IPS-20b (cell line): ENCODE results near the gene FEN1.
A peak's percentile ranks its signal among the peaks of the same experiment; 100 is the strongest.

ENCODE experiments used
- H3K27ac ChIP-seq: one replicate; pipeline ENCODE4 v1.5.1; 2013; ENCODE audit warnings: low read length
- H3K27me3 ChIP-seq: 2 replicates; pipeline ENCODE4 v1.6.1; 2013; ENCODE audit warnings: mild to moderate bottlenecking, low read length, inconsistent platforms; ENCODE audit not compliant: insufficient read depth
- H3K36me3 ChIP-seq: 2 replicates; pipeline ENCODE4 v1.6.1; 2013; ENCODE audit warnings: low read depth, mild to moderate bottlenecking, inconsistent platforms, low read length, moderate library complexity; ENCODE audit not compliant: insufficient read depth
- H3K4me1 ChIP-seq: 2 replicates; pipeline ENCODE4 v1.6.1; 2013; ENCODE audit warnings: mild to moderate bottlenecking, control low read depth, inconsistent platforms, low read length, moderate library complexity; ENCODE audit not compliant: insufficient read depth
- H3K4me3 ChIP-seq: 2 replicates; pipeline ENCODE4 v1.5.1; 2013; ENCODE audit warnings: mild to moderate bottlenecking, low read length, inconsistent platforms
- H3K9ac ChIP-seq: 2 replicates; pipeline ENCODE4 v1.6.1; 2013; ENCODE audit warnings: low read depth, mild to moderate bottlenecking, inconsistent platforms, low read length, moderate library complexity
- H3K9me3 ChIP-seq: 2 replicates; pipeline ENCODE4 v1.6.1; 2013; ENCODE audit warnings: mild to moderate bottlenecking, low read depth, low read length, inconsistent platforms; ENCODE audit not compliant: insufficient read depth

FEN1 gene, protein sequence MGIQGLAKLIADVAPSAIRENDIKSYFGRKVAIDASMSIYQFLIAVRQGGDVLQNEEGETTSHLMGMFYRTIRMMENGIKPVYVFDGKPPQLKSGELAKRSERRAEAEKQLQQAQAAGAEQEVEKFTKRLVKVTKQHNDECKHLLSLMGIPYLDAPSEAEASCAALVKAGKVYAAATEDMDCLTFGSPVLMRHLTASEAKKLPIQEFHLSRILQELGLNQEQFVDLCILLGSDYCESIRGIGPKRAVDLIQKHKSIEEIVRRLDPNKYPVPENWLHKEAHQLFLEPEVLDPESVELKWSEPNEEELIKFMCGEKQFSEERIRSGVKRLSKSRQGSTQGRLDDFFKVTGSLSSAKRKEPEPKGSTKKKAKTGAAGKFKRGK

GRCh38 chr11:61792310-61793082 is at the start of gene FEN1, which contains the start of gene TMEM258:
Gene FEN1 (plus strand): TSS chr11:61792911. CDS start chr11:61795362, 2,451 bp downstream.
Gene TMEM258 (minus strand): TSS chr11:61792599. CDS start chr11:61792558, 41 bp downstream.
- Histone ChIP-seq H3K27ac (peak within 1 kb of the TSS; percentile 100), H3K36me3 (peaks cover 61% of the 10 kb centered on the region), H3K4me1 (peaks cover 4% of the 10 kb centered on the region; the same call in 1 of the 2 replicates), H3K9ac (peak within 1 kb of the TSS; percentile 100), H3K9me3 (no peaks in the 10 kb centered on the region), H3K4me3 (peak within 1 kb of the TSS; percentile 100), H3K27me3 (no peaks in the 10 kb centered on the region)

DNA sequence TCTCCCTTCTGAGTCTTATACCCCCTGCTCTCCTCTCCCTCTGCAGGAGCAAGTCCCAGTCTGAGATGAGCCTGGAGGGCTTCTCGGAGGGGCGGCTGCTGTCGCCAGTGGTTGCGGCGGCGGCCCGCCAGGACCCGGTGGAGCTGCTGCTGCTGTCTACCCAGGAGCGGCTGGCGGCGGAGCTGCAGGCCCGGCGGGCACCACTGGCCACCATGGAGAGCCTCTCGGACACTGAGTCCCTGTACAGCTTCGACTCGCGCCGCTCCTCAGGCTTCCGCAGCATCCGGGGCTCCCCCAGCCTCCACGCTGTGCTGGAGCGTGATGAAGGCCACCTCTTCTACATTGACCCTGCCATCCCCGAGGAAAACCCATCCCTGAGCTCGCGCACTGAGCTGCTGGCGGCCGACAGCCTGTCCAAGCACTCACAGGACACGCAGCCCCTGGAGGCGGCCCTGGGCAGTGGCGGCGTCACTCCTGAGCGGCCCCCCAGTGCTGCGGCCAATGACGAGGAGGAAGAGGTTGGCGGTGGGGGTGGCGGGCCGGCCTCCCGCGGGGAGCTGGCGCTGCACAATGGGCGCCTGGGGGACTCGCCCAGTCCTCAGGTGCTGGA is 49.1 kb upstream of the FEN1 start:
- H3K9ac ChIP-seq, result no peak overlapping the region
- H3K4me3 ChIP-seq, result no peak overlapping the region
- H3K36me3 ChIP-seq, result peaks cover 9% of the 10 kb centered on the region; the same call in 1 of the 2 replicates
- no peaks in the 10 kb centered on the region for H3K27me3 ChIP-seq
- no peak overlapping the region for H3K27ac ChIP-seq
- no peaks in the 10 kb centered on the region for H3K4me1 ChIP-seq
- no peaks in the 10 kb centered on the region for H3K9me3 ChIP-seq

- no peak overlapping the region for H3K27ac ChIP-seq
- H3K36me3 ChIP-seq, result peaks cover 9% of the 10 kb centered on the region; the same call in 1 of the 2 replicates
- no peak overlapping the region for H3K9ac ChIP-seq
- H3K4me3 ChIP-seq, result no peak overlapping the region
- peaks cover 6% of the 10 kb centered on the region for H3K27me3 ChIP-seq
- peaks cover 1% of the 10 kb centered on the region; the same call in 1 of the 2 replicates for H3K4me1 ChIP-seq
- no peaks in the 10 kb centered on the region for H3K9me3 ChIP-seq
These were observed 48.5 kb upstream of the FEN1 start for GRCh38 chr11:61744181-61744580.

- peaks cover 9% of the 10 kb centered on the region; the same call in 1 of the 2 replicates for H3K36me3 ChIP-seq
- H3K27me3 ChIP-seq, result peaks cover 9% of the 10 kb centered on the region
- H3K4me1 ChIP-seq, result peaks cover 6% of the 10 kb centered on the region; the same call in 1 of the 2 replicates
- H3K27ac ChIP-seq, result no peak overlapping the region
- no peak overlapping the region for H3K9ac ChIP-seq
- no peaks in the 10 kb centered on the region for H3K9me3 ChIP-seq
- no peak overlapping the region for H3K4me3 ChIP-seq
These were observed 48.0 kb upstream of the FEN1 start for GRCh38 chr11:61744609-61745156.

DNA sequence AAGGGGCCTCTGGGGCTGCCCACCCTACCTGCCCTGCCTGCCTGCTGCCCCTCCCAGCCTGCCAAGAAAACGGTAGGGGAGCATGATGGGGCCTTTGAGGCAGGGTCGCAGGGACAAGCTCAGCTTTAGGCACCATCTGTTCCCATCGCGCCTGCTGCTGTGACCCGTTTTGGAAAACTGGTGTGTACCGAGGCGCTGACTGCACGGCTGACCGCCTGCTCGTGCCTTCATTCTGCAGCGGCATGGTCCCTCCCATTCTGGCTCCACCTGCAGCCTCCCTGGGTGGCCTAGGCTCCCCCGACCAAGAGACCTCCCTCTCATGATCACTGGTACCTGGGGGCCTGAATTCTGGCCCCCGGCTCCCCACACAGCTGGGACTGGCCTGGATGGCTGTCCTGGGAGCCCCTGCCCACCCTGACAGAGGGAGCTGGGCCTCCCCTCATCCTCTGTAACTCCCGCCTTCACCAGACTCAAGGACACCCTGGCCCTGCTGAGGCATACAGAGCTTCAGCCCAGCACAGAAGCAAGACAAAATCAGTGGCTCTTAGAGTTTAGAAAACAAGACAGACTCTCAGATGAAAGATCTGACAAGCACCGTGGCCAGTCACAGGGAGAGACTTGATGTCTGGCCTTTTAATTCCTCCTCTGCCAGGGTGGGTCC is 46.8 kb upstream of the FEN1 start:
- Histone ChIP-seq H3K36me3 (peaks cover 9% of the 10 kb centered on the region; the same call in 1 of the 2 replicates), H3K4me3 (no peak overlapping the region), H3K27ac (no peak overlapping the region), H3K9me3 (no peaks in the 10 kb centered on the region), H3K27me3 (peaks cover 13% of the 10 kb centered on the region), H3K4me1 (peaks cover 8% of the 10 kb centered on the region; the same call in 1 of the 2 replicates), H3K9ac (no peak overlapping the region)

GRCh38 chr11:61746442-61747191 is 46.1 kb upstream of the FEN1 start:
- H3K4me1 ChIP-seq, result peaks cover 8% of the 10 kb centered on the region; the same call in 1 of the 2 replicates
- H3K9me3 ChIP-seq, result no peaks in the 10 kb centered on the region
- H3K36me3 ChIP-seq, result 0 out of 2 replicates have a peak, but pooled peaks cover 4% of the 10 kb centered on the region
- no peak overlapping the region for H3K27ac ChIP-seq
- no peak overlapping the region for H3K9ac ChIP-seq
- no peak overlapping the region for H3K4me3 ChIP-seq
- H3K27me3 ChIP-seq, result peaks cover 19% of the 10 kb centered on the region

DNA sequence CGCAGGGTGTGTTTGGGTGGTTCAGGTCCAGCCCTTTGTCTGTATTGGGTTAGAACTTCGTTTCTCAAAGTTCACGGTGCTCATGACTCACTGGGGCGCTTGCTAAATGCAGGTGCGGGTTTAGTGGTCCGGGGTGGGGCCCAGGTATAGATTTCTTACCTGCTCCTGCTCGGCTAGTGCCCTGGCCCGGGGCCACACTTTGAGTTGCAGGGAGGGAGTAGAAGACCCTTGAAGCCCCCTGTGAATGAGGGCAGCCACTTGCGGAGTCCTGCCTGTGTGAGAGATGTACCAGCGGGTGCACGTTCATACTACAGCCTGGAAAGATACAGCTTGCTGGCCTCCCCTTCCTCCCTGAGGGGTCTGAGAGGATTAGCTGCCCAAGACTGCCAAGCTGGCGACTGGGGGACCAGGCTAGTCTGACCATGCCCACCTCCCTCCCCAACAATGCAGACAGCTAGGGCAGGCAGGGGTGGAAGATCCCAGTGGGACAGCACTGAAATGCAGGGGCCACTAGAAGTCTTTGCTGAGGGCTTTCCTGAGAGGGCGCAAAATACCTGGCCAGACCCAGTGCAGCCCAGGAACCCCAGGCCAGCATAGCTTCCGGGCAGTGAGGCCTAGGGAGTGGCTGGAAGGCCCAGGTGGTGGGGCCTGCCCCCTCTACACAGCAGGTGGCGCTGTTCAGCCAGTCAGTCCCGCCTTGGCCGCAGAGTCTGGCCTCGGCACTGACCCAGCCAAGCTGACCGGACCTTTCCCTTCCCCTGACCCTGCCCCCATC is 45.3 kb upstream of the FEN1 start:
- no peaks in the 10 kb centered on the region for H3K9me3 ChIP-seq
- H3K4me3 ChIP-seq, result no peak overlapping the region
- H3K9ac ChIP-seq, result no peak overlapping the region
- H3K4me1 ChIP-seq, result peaks cover 8% of the 10 kb centered on the region; the same call in 1 of the 2 replicates
- no peaks in the 10 kb centered on the region for H3K36me3 ChIP-seq
- H3K27ac ChIP-seq, result no peak overlapping the region
- peaks cover 25% of the 10 kb centered on the region for H3K27me3 ChIP-seq

DNA sequence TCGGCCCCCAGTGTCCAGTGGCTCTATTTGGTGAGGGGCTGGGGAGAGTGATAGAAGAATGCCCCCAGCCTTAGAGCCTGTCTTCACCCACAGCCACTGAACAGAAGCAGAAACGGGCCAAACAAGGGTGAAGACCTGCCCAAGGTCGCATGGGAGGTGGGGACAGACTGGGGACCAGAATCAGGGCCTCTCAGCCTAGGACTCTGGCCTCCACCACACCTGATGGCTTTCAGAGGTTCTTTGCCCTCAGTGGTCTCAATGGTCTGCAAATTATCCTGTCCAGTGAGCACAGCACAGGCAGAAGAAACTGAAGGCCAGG is 44.8 kb upstream of the FEN1 start:
- Histone ChIP-seq H3K27ac (no peak overlapping the region), H3K4me3 (no peak overlapping the region), H3K9me3 (no peaks in the 10 kb centered on the region), H3K36me3 (no peaks in the 10 kb centered on the region), H3K4me1 (peaks cover 8% of the 10 kb centered on the region; the same call in 1 of the 2 replicates), H3K27me3 (peaks cover 28% of the 10 kb centered on the region), H3K9ac (no peak overlapping the region)

DNA sequence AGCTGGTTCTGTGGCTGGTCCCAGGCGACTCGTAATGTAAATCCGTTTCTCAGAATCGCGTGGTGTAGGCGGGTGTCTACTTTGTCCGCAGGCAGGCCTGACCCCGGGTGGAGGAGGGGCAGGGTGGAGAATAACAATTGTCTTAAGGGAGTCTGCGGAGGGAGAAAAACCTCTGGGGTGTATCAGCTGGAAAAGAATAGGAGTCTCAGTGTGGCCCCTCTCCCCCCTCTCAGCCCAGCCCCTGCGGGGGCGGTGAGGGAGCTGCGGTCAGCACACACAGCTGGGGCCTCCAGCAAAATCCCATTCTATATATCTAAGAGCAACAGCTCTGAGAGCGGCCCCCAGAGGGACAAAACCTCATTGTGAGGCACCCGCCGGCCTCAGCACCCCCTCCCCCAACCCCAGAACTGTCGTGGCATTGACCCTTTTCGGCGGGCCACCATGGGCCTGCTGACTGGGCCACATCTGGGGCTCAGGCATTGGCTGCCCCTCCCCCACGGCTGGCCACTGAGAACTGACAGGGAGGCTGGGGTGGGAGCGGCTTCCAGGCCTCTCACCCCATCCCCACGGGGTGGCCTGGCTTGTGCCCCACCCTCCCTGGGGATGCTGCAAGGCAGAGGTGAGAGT is 43.0 kb upstream of the FEN1 start:
- peak overlapping the region; percentile 43; the same call in 1 of the 2 replicates for H3K4me3 ChIP-seq
- H3K9ac ChIP-seq, result peak overlapping the region; percentile 30; the same call in 1 of the 2 replicates
- no peak overlapping the region for H3K27ac ChIP-seq
- H3K27me3 ChIP-seq, result peaks cover 43% of the 10 kb centered on the region
- H3K36me3 ChIP-seq, result no peaks in the 10 kb centered on the region
- no peaks in the 10 kb centered on the region for H3K9me3 ChIP-seq
- H3K4me1 ChIP-seq, result peaks cover 8% of the 10 kb centered on the region; the same call in 1 of the 2 replicates
